Measurements from ENCODE around the gene PTPRS. TPM values are rescaled to one million over a fixed set of nuclear protein-coding genes. Genes with fewer than 3 reads are reported as not detected.

Gene PTPRS
- polyA plus RNA-seq, 3 donors, result 42.1 to 50.6 (median 45.8) TPM

DNA sequence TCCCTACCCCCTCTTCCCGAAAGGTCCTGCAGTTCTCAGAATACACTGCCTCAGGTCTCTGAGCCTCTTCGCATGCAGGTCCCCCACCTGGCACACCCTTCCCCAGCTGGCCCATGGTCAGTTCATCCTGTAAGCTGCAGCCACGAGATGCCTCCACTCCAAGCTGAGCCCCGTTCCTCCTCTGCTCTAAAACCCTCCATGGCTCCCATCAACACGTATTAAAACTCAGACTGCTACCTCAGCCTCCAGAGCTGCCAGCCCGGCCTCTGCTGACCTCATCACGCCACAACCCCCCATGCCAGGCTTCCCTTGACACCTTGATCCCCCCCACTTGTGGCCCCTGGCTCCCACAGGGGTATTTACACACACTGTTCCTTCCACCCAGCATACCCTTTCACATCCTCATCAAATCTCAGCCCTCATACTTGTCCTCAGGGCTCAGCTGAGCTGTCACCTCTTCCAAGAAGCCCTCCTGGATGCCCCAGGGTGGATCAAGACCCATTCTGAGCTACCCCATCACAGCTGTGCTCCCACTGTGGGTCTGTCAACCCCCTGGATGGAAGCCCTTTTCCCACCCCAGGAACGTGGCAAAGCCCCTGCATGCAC, 48.9 kb downstream of the PTPRS start:
- DNase-seq (ENCODE audit: low read depth in 3 of 3, low spot score in 2 of 3), result no peak

Other genes with a start within 250 kb of the PTPRS start
- not detected for gene ZNRF4, start 114.6 kb upstream of the PTPRS start, polyA plus RNA-seq (ENCODE audit: insufficient read length in 3 of 3)
- under 1 TPM; 0.10 to 0.82 (median 0.38) TPM for gene TINCR, start 227.1 kb upstream of the PTPRS start, polyA plus RNA-seq (ENCODE audit: insufficient read length in 3 of 3)